OCI-LY1 (cell line): Measurements from ENCODE around the gene DNAJB1.

Experiments used
- H2AFZ ChIP-seq: fragments of 200-600 bp; sonication (generic), shearing (Covaris generic); 2 replicates; pipeline ENCODE4 v1.6.0; 2014; ENCODE audit warnings: antibody characterized with exemption, mild to moderate bottlenecking, low read length
- H3F3A ChIP-seq: fragments of 200-600 bp; sonication (generic), shearing (Covaris generic); 2 replicates; pipeline ENCODE4 v1.6.0; 2014; ENCODE audit warnings: mild to moderate bottlenecking, antibody characterized with exemption, low read length, moderate library complexity; ENCODE audit not compliant: insufficient read depth
- H3K27ac ChIP-seq: fragments of 200-600 bp; sonication (generic); 2 replicates; pipeline ENCODE4 v1.5.1; 2014; ENCODE audit warnings: low read length, mixed run types, mild to moderate bottlenecking, low read depth; ENCODE audit not compliant: poor library complexity, severe bottlenecking
- H3K27me3 ChIP-seq: fragments of 200-600 bp; sonication (generic); 2 replicates; pipeline ENCODE4 v1.6.0; 2014; ENCODE audit warnings: antibody characterized with exemption, mild to moderate bottlenecking, low read length, moderate library complexity; ENCODE audit not compliant: insufficient read depth
- H3K36me3 ChIP-seq: fragments of 200-600 bp; sonication (generic); 2 replicates; pipeline ENCODE4 v1.6.1; 2014; ENCODE audit warnings: mild to moderate bottlenecking, antibody characterized with exemption, low read length, moderate library complexity, mixed read lengths; ENCODE audit not compliant: insufficient read depth
- H3K4me1 ChIP-seq: fragments of 200-600 bp; sonication (generic); 2 replicates; pipeline ENCODE4 v1.5.1; 2014; ENCODE audit warnings: mild to moderate bottlenecking, low read length, moderate library complexity; ENCODE audit not compliant: insufficient read depth, severe bottlenecking
- H3K4me2 ChIP-seq: fragments of 200-600 bp; sonication (generic), shearing (Covaris generic); 2 replicates; pipeline ENCODE4 v1.6.1; 2014; ENCODE audit warnings: low read length
- H3K4me3 ChIP-seq: fragments of 200-600 bp; sonication (generic); 2 replicates; pipeline ENCODE4 v1.5.1; 2014; ENCODE audit warnings: low read length, low read depth, mild to moderate bottlenecking, mixed read lengths; ENCODE audit not compliant: poor library complexity, severe bottlenecking
- H3K79me2 ChIP-seq: fragments of 200-600 bp; shearing (Covaris generic); 2 replicates; pipeline ENCODE4 v1.6.1; 2016; ENCODE audit warnings: mixed run types, low read length, mixed read lengths; ENCODE audit not compliant: insufficient read depth
- H3K9ac ChIP-seq: fragments of 200-600 bp; sonication (generic), shearing (Covaris generic); 2 replicates; pipeline ENCODE4 v1.6.1; 2014; ENCODE audit warnings: mild to moderate bottlenecking, low read length, mixed read lengths
- H3K9me2 ChIP-seq: fragments of 200-600 bp; sonication (generic), shearing (Covaris generic); 2 replicates; pipeline ENCODE4 v1.6.1; 2014; ENCODE audit warnings: low read depth, mild to moderate bottlenecking, low read length, mixed read lengths
- H3K9me3 ChIP-seq: fragments of 200-600 bp; shearing (Covaris generic); 2 replicates; pipeline ENCODE4 v1.6.1; 2014; ENCODE audit warnings: low read length, mixed read lengths
- H4K20me1 ChIP-seq: fragments of 200-600 bp; sonication (generic), shearing (Covaris generic); 2 replicates; pipeline ENCODE4 v1.6.0; 2016; ENCODE audit warnings: mild to moderate bottlenecking, low read length; ENCODE audit not compliant: insufficient read depth
- CTCF ChIP-seq: fragments of 200-600 bp; sonication (generic), shearing (Covaris generic); IDR thresholded peaks from 2 replicates; pipeline ENCODE4 v1.5.1; 2017; ENCODE audit warnings: mild to moderate bottlenecking, antibody characterized with exemption, low read length, moderate library complexity, mixed read lengths
- EZH2 ChIP-seq: fragments of 200-600 bp; sonication (generic), shearing (Covaris generic); IDR thresholded peaks from 2 replicates; pipeline ENCODE4 v1.8.0; 2017; ENCODE audit warnings: borderline replicate concordance, mixed run types, mild to moderate bottlenecking, antibody characterized with exemption, low read length, moderate library complexity, mixed read lengths

Gene DNAJB1

GRCh38 chr19:14473978-14474578, 44.1 kb downstream of the DNAJB1 start:
- H3K4me2 ChIP-seq = no peak overlapping the region
- no peak overlapping the region for H2AFZ ChIP-seq
- peaks cover 31% of the 10 kb centered on the region for H3K36me3 ChIP-seq
- no peak for TF ChIP-seq CTCF
- TF ChIP-seq EZH2 = no peak
- H3K4me3 ChIP-seq = no peak overlapping the region
- no peaks in the 10 kb centered on the region for H4K20me1 ChIP-seq
- H3K27me3 ChIP-seq = peaks cover 6% of the 10 kb centered on the region; the same call in 1 of the 2 replicates
- H3K79me2 ChIP-seq = no peaks in the 10 kb centered on the region
- H3K9me2 ChIP-seq = no peaks in the 10 kb centered on the region
- peaks cover 9% of the 10 kb centered on the region for H3K4me1 ChIP-seq
- H3F3A ChIP-seq = no peaks in the 10 kb centered on the region
- no peaks in the 10 kb centered on the region for H3K9me3 ChIP-seq
- no peak overlapping the region for H3K27ac ChIP-seq
- no peak overlapping the region for H3K9ac ChIP-seq

GRCh38 chr19:14473073-14473977, 44.9 kb downstream of the DNAJB1 start:
- no peak overlapping the region for H2AFZ ChIP-seq
- H3K9me3 ChIP-seq = no peaks in the 10 kb centered on the region
- H3K4me3 ChIP-seq = no peak overlapping the region
- H4K20me1 ChIP-seq = no peaks in the 10 kb centered on the region
- no peak for TF ChIP-seq EZH2
- no peak for TF ChIP-seq CTCF
- H3K27ac ChIP-seq = no peak overlapping the region
- no peak overlapping the region for H3K9ac ChIP-seq
- H3F3A ChIP-seq = no peaks in the 10 kb centered on the region
- H3K4me2 ChIP-seq = no peak overlapping the region
- peaks cover 28% of the 10 kb centered on the region for H3K36me3 ChIP-seq
- H3K79me2 ChIP-seq = no peaks in the 10 kb centered on the region
- H3K9me2 ChIP-seq = no peaks in the 10 kb centered on the region
- peaks cover 9% of the 10 kb centered on the region for H3K4me1 ChIP-seq
- H3K27me3 ChIP-seq = peaks cover 6% of the 10 kb centered on the region; the same call in 1 of the 2 replicates

GRCh38 chr19:14472202-14472938, 45.8 kb downstream of the DNAJB1 start:
- H3K4me2 ChIP-seq = peak overlapping the region; percentile 42
- no peaks in the 10 kb centered on the region for H4K20me1 ChIP-seq
- no peaks in the 10 kb centered on the region for H3K79me2 ChIP-seq
- H2AFZ ChIP-seq = no peak overlapping the region
- no peak for TF ChIP-seq EZH2
- TF ChIP-seq CTCF = peak; percentile 85
- H3K27ac ChIP-seq = no peak overlapping the region
- H3K9me3 ChIP-seq = no peaks in the 10 kb centered on the region
- H3F3A ChIP-seq = no peaks in the 10 kb centered on the region
- H3K9me2 ChIP-seq = no peaks in the 10 kb centered on the region
- peak overlapping the region; percentile 12 for H3K4me3 ChIP-seq
- peaks cover 6% of the 10 kb centered on the region; the same call in 1 of the 2 replicates for H3K27me3 ChIP-seq
- H3K9ac ChIP-seq = no peak overlapping the region; the same call in 1 of the 2 replicates
- H3K4me1 ChIP-seq = peaks cover 9% of the 10 kb centered on the region
- H3K36me3 ChIP-seq = peaks cover 28% of the 10 kb centered on the region
